HG03521 (cell line): ENCODE data around the gene ERMAP.
"Not testable (repeated sequence)": the region's sequence is repeated elsewhere in the genome, so short reads cannot be mapped to it uniquely, and the experiment has no call there.

Source experiments
- ATAC-seq: cut with Tn5 transposase; IDR thresholded peaks from one replicate; pipeline ENCODE4 v1.9.1; 2021; ENCODE audit warnings: mild to moderate bottlenecking, moderate library complexity; ENCODE audit not compliant: unreplicated experiment

ERMAP gene

GRCh38 chr1:42841440-42842147 lies 24.7 kb downstream of the ERMAP start:
- ATAC-seq: no peak

GRCh38 chr1:42844592-42845140 lies 27.7 kb downstream of the ERMAP start:
- no peak for ATAC-seq

GRCh38 chr1:42845193-42845592 lies 28.3 kb downstream of the ERMAP start:
- ATAC-seq: no peak

- peak; percentile 3 for ATAC-seq
These were observed 28.9 kb downstream of the ERMAP start for GRCh38 chr1:42845866-42846256.

- peak; percentile 90 for ATAC-seq
These were observed 29.6 kb downstream of the ERMAP start, which contains the start of gene ZNF691 for GRCh38 chr1:42846257-42847110. TSS of gene ZNF691 (plus strand) at chr1:42846613. CDS start at chr1:42849659, 3,046 bp downstream.

GRCh38 chr1:42847111-42847595 lies 30.2 kb downstream of the ERMAP start:
- no peak for ATAC-seq

- no peak for ATAC-seq
These were observed 31.0 kb downstream of the ERMAP start for GRCh38 chr1:42847721-42848460.

- no peak for ATAC-seq
These were observed 32.1 kb downstream of the ERMAP start for GRCh38 chr1:42848823-42849537.

GRCh38 chr1:42849944-42850343 lies 33.0 kb downstream of the ERMAP start:
- ATAC-seq: no peak

GRCh38 chr1:42851420-42851819 lies 34.5 kb downstream of the ERMAP start:
- ATAC-seq: no peak

- ATAC-seq: no peak
These were observed 35.2 kb downstream of the ERMAP start for GRCh38 chr1:42851960-42852607.

GRCh38 chr1:42852608-42852980 lies 35.7 kb downstream of the ERMAP start:
- no peak for ATAC-seq

- no peak for ATAC-seq
These were observed 36.4 kb downstream of the ERMAP start for GRCh38 chr1:42853116-42853884.

GRCh38 chr1:42856554-42856953 lies 39.6 kb downstream of the ERMAP start:
- ATAC-seq: not testable (repeated sequence)

- not testable (repeated sequence) for ATAC-seq
These were observed 42.4 kb downstream of the ERMAP start for GRCh38 chr1:42859366-42859765.

GRCh38 chr1:42860339-42861013 lies 43.6 kb downstream of the ERMAP start:
- no peak for ATAC-seq

GRCh38 chr1:42861014-42861399 lies 44.1 kb downstream of the ERMAP start:
- ATAC-seq: no peak

- ATAC-seq: no peak
These were observed 49.6 kb downstream of the ERMAP start for GRCh38 chr1:42866549-42866948.
